Loucy (cell line): ENCODE results near the gene WNK1.

Source experiments
- EZH2phosphoT487 ChIP-seq: fragments of 200-600 bp; IDR thresholded peaks from 2 replicates; pipeline ENCODE4 v1.6.1; 2018; ENCODE audit warnings: antibody characterized with exemption, mild to moderate bottlenecking, moderate library complexity, borderline replicate concordance
- TF ChIP-seq, protein P1 (sequence below): fragments of 200-600 bp; sonication (generic); conservative IDR thresholded peaks from 2 replicates; pipeline ENCODE4 v1.5.1; 2014; ENCODE audit warnings: mild to moderate bottlenecking, antibody characterized with exemption, low read length

GRCh38 chr12:724194-724855 is 28.1 kb upstream of the WNK1 start:
- TF ChIP-seq, protein P1, sequence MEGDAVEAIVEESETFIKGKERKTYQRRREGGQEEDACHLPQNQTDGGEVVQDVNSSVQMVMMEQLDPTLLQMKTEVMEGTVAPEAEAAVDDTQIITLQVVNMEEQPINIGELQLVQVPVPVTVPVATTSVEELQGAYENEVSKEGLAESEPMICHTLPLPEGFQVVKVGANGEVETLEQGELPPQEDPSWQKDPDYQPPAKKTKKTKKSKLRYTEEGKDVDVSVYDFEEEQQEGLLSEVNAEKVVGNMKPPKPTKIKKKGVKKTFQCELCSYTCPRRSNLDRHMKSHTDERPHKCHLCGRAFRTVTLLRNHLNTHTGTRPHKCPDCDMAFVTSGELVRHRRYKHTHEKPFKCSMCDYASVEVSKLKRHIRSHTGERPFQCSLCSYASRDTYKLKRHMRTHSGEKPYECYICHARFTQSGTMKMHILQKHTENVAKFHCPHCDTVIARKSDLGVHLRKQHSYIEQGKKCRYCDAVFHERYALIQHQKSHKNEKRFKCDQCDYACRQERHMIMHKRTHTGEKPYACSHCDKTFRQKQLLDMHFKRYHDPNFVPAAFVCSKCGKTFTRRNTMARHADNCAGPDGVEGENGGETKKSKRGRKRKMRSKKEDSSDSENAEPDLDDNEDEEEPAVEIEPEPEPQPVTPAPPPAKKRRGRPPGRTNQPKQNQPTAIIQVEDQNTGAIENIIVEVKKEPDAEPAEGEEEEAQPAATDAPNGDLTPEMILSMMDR: no peak
- no peak for TF ChIP-seq EZH2phosphoT487
